Mucosa of descending colon (tissue), 3 donors: ENCODE measurements around the gene MATN3. TPM values are rescaled to one million over a fixed set of nuclear protein-coding genes. Genes with fewer than 3 reads are reported as not detected.
A peak's percentile ranks its signal among the peaks of the same experiment; 100 is the strongest.

ENCODE experiments used
- ATAC-seq: fragments of 200-7000 bp; cut with Tn5 transposase; one replicate; pipeline ENCODE4 v1.9.1; 2020; ENCODE audit warnings: mild to moderate bottlenecking, moderate library complexity
- DNase-seq, 3 donors: peaks; one replicate each; pipeline ENCODE4 v3.0.0-alpha.2; 2020
- H3K36me3 ChIP-seq: fragments of 200-600 bp; one replicate; pipeline ENCODE4 v1.8.0; 2021; ENCODE audit warnings: low read depth, mild to moderate bottlenecking
- H3K4me1 ChIP-seq: fragments of 200-600 bp; one replicate; pipeline ENCODE4 v1.8.0; 2021; ENCODE audit warnings: low read depth, mild to moderate bottlenecking
- H3K4me3 ChIP-seq: fragments of 200-600 bp; one replicate; pipeline ENCODE4 v1.8.0; 2021; ENCODE audit warnings: mild to moderate bottlenecking
- H3K9me3 ChIP-seq: fragments of 200-600 bp; one replicate; pipeline ENCODE4 v1.8.0; 2021; ENCODE audit warnings: mild to moderate bottlenecking
- CTCF ChIP-seq: fragments of 200-600 bp; IDR thresholded peaks from one replicate; pipeline ENCODE4 v1.8.0; 2022; ENCODE audit warnings: antibody characterized with exemption, mild to moderate bottlenecking
- intact Hi-C, 2 donors: fragments of 100-400 bp; cut with DNase I in 1 of 2; cut with micrococcal nuclease in 1 of 2; formaldehyde crosslinking; loops; one replicate each; pipeline versions ENCODE4 v1.11.0 to v1.11.1; 2022; cut with DNase I, micrococcal nuclease
- total RNA-seq, 3 donors: library from RNA; stranded (reverse); fragmentation: NEBNext Ultra II Directional in 2 of 3; extraction: Animal tissue kit (Norgen Biotek cat#: 25700) in 2 of 3; gene quantifications; one replicate each; pipeline versions ENCODE4 v1.2.1 to v1.2.4, GENCODE V29; 2021 to 2023
- donor health status: DM: no; HTN: no; CAD: no; lungs with moderate emphysema.
- donor health status: DM: no; HTN: no; CAD: no.
- donor health status: DM: no; HTN: yes; CAD: no.

Gene MATN3
- total RNA-seq, 3 donors from 2014 or later, result 0.70 to 0.89 TPM; not detected in 1

DNA sequence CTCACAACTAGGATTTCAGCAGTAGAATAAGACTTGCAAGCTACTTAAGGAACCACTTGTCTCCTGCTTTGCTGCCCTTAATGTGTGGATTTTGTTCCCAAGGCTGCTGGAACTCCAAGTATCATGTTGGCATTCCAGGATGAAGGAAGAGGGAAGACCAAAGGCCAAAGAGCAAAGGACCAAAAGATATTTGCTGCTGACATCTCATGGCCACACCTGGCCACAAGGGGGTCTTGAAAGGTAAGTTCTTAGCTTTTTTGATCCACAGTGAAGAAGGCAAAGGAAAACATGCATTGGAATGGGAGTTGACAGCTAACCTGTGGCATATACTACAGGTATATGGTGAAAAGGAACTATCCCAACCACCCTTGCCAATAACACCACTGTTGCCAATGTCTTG lies 3.9 kb upstream of the MATN3 start:
- Histone ChIP-seq H3K9me3 (peaks cover 5% of the 10 kb centered on the region), H3K4me3 (no peak overlapping the region), H3K4me1 (peaks cover 9% of the 10 kb centered on the region), H3K36me3 (no peaks in the 10 kb centered on the region)
- no peak for ATAC-seq
- intact Hi-C loops, result loop anchor here in 1 of 2 donors (5.0 kb wide), 1 partner anchor 81 kb away; no protein-coding TSS in a partner anchor
- TF ChIP-seq CTCF, result no peak
- DNase-seq, result no peak

- intact Hi-C loops, result loop anchor here in 1 of 2 donors (5.0 kb wide), 1 partner anchor 82 kb away; no protein-coding TSS in a partner anchor
Observed at GRCh38 chr2:20015482-20016083, 3.1 kb upstream of the MATN3 start.

DNA sequence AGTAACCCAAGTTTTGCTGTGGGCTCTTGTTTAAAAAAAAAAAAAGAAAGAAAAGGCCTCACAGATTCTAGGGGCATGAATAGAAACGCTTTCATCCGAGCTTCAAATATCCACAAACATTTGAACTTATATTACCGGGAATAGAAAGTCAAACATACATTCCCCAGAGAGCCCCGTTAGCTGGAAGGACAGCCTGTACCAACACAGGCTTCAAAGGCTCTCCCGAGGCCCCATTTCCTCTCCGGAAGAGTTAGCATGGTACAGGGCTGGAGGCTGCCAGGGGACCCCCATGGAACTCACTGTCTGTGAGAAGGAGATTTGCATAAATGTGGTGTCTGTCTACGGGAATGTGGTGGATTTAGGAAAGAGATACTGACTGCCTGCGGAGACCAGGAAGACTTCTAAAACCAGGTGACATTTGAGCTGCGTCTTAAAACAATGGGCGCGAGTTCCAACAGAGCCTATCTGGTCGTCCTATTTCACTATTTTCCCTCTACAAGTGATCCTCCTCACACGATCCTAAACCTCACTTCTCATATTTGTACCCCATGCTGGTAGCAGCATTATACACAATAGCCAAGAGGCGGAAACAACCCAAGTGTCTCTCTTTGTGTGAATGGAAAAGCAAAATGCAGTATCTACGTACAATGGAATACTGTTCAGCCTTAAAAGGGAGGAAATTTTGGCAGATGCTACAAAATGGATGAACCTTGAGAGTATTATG lies 820 bp upstream of the MATN3 start:
- Histone ChIP-seq H3K36me3 (no peaks in the 10 kb centered on the region), H3K4me3 (no peak overlapping the region), H3K9me3 (no peaks in the 10 kb centered on the region), H3K4me1 (peaks cover 9% of the 10 kb centered on the region)
- DNase-seq (no peak), ATAC-seq (no peak)
- no peak for TF ChIP-seq CTCF
- intact Hi-C loops, result loop anchor here in 1 of 2 donors (5.0 kb wide), 2 partner anchors 94 to 359 kb away; no protein-coding TSS in a partner anchor

More at GRCh38 chr2:20015482-20016083, 3.1 kb upstream of the MATN3 start:
- TF ChIP-seq CTCF, result no peak
- Histone ChIP-seq H3K4me1 (peaks cover 9% of the 10 kb centered on the region), H3K36me3 (no peaks in the 10 kb centered on the region), H3K9me3 (no peaks in the 10 kb centered on the region), H3K4me3 (no peak overlapping the region)
- ATAC-seq (peak; percentile 59), DNase-seq (no peak)

DNA sequence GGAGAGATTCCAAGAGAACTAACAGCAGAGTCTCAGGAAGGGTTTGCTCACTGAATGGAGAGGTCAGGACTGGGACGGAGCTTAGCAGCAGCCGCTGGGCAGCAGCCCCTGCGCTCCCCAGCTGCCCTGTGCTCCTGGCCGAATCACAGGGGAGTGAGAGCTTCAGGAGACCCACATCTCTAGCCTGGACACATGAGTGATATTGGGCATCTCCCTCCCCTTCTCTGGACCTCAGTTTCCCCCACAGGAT lies 511 bp downstream of the MATN3 start:
- TF ChIP-seq CTCF, result no peak

GRCh38 chr2:20011276-20012031 lies 1.0 kb downstream of the MATN3 start:
- no peak for DNase-seq
- no peak for TF ChIP-seq CTCF
- Histone ChIP-seq H3K4me1 (peaks cover 9% of the 10 kb centered on the region), H3K36me3 (no peaks in the 10 kb centered on the region), H3K4me3 (no peak overlapping the region), H3K9me3 (no peaks in the 10 kb centered on the region)
- ATAC-seq, result no peak
- intact Hi-C loops, result loop anchor here in 1 of 2 donors (5.0 kb wide), 2 partner anchors 96 to 361 kb away; no protein-coding TSS in a partner anchor

More for the DNA sequence above, 511 bp downstream of the MATN3 start:
- Histone ChIP-seq H3K4me3 (no peak overlapping the region), H3K9me3 (no peaks in the 10 kb centered on the region), H3K4me1 (peaks cover 9% of the 10 kb centered on the region), H3K36me3 (no peaks in the 10 kb centered on the region)
- no peak for DNase-seq
- peak; percentile 7 for ATAC-seq
- intact Hi-C loops, result loop anchor here in 1 of 2 donors (5.0 kb wide), 2 partner anchors 95 to 360 kb away; no protein-coding TSS in a partner anchor
